HG02759 (cell line): ENCODE data around the gene PRMT6.
"Not testable (repeated sequence)": the region's sequence is repeated elsewhere in the genome, so short reads cannot be mapped to it uniquely, and the experiment has no call there.

Experiments
- ATAC-seq: cut with Tn5 transposase; IDR thresholded peaks from one replicate; pipeline ENCODE4 v1.9.1; 2021; ENCODE audit warnings: mild to moderate bottlenecking, moderate library complexity; ENCODE audit not compliant: unreplicated experiment

PRMT6 gene

GRCh38 chr1:107056426-107057196 lies at the start of gene PRMT6:
Gene PRMT6, plus strand, starts transcription at chr1:107056674. Its CDS starts 42 bp downstream, at chr1:107056716.
- ATAC-seq = peak; percentile 92

DNA sequence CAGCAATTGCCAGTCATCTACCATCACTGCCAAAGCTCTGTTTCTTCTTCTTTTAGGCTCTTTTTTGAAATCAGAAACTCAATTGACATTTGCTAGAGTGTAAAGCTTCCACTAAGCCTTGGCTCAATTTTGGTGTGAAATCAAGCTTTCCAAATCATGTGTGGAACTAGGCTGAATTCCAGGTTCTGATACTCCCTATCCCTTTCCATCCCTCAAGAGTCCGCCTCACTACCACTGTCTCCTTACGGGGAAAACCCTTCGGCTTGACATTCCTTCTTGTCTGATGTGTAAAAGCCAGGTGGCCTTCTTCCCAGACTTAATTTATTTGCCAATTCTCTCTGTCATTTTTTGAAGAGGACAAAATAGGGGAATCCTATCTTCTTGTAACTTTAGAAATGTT lies 47.2 kb upstream of the PRMT6 start:
- ATAC-seq = no peak

GRCh38 chr1:107010582-107010981 lies 45.9 kb upstream of the PRMT6 start:
- ATAC-seq = peak; percentile 64

GRCh38 chr1:107016376-107016978 lies 40.0 kb upstream of the PRMT6 start:
- peak; percentile 81 for ATAC-seq

GRCh38 chr1:107018445-107018844 lies 38.0 kb upstream of the PRMT6 start:
- ATAC-seq = no peak

- ATAC-seq = no peak
Observed at GRCh38 chr1:107019166-107019565, 37.3 kb upstream of the PRMT6 start.

GRCh38 chr1:107038874-107039273 lies 17.6 kb upstream of the PRMT6 start:
- ATAC-seq = not testable (repeated sequence)

GRCh38 chr1:107044310-107045220 lies 11.9 kb upstream of the PRMT6 start:
- not testable (repeated sequence) for ATAC-seq

DNA sequence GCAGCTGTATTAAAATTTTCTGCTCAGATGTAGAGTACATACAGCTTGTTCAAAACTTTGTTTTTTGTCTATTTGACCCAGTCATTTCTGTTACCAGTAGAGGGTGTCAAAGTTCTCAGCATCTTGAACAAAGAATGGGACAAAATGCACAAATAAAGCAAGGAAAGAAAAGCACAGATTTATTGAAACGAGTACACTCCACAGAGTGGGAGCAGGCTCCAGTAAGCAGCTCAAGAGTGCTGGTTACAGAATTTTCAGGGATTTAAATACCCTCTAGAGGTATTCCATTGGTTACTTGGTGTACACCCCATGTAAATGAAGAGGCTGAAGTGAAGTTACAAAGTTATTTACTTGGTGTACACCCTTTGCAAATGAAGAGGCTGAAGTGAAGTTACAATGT lies 8.9 kb upstream of the PRMT6 start:
- ATAC-seq = no peak

DNA sequence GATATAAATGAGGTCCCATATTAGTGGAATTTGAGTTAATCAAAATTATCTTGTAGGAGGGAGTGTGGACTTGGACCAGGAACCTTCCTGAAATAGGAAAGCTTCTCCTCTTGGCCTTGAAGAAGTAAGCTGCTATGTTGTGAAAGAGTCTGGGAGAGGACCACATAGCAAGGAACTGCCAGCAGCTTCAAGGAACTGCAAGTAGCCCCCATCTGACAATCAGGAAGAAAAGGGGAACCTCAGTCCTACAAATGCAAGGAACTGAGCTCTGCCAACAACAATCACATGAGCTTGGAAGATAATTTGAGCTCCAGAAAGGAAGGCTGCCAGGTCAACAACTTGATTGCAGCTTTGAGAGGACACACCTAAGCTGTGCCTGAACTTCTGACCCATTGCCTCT lies 8.2 kb upstream of the PRMT6 start:
- no peak for ATAC-seq

- ATAC-seq = no peak
Observed at GRCh38 chr1:107051266-107051665, 5.2 kb upstream of the PRMT6 start.

DNA sequence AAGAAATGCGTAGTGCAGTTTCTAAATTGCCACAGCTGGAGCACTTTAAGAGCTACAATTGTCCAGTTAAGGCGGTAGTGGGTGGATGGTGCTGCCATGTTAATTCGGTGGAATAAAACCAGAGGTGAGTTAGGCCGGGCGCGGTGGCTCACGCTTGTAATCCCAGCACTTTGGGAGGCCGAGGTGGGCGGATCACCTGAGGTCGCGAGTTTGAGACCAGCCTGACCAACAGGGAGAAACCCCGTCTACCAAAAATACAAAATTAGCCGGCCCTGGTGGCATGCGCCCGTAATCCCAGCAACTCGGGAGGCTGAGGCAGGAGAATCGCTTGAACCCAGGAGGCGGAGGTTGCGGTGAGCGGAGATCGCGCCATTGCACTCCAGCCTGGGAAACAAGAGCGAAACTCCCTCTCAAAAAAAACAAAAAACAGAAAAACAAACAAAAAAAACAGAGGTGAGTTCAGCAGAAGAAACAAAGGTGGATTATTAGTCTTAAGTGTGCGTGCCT lies 502 bp upstream of the PRMT6 start:
- ATAC-seq = not testable (repeated sequence)

GRCh38 chr1:107057197-107058133 lies 991 bp downstream of the PRMT6 start:
- peak; percentile 72 for ATAC-seq

DNA sequence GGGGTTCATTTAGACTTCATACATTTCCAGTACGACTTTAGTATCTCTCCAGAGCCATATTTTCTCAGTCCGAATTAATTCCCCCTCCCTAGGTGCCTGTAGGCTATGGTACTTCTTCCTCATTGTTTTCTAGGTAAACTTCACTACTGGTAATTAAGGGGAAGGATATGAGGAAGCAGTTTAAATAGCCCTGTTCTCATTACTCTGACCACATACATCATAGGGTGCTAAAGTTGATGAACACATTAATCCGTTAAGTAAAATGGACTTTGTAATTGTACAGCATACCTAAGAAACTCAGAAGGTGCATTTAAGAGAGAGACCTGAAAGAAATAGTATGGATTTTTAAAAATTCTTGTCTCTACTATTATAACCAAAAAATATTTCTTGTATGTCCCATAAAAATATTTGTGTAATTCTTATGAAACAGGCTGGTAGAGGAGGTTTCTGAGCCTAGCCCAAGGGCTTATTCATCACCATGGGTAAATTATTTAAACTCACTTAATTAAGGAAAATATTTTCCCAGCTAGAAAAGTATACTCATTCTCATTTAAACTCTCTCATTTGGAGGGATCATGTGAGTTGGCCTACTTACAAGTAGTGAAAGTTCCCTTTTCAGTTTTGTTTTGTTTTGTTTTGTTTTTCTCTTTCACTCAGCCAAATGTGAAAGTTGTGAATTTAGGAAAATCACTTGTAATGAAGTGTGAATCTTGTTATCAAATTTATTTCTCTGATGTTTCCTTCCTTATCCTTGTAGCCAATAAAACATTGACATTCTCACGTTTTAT lies 2.0 kb downstream of the PRMT6 start:
- ATAC-seq = no peak

DNA sequence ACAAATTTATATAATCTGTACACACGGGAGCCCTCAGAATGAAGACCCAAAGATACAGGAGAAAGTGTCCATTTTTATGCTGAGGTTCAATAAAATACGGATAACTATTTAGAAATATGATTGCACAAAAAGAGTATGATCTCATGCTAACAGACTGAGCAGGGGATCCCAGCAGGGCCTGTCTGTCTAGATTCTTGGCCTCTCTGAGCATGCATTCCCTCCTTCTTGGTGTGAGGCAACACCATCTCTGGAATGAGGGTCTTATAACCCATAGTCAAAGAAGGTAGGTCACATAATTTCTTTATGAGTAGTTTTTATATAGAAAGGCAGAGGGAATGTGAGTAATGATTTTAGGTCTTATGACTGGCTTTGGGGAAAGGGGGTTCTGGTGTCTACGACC lies 5.4 kb downstream of the PRMT6 start:
- ATAC-seq = no peak

GRCh38 chr1:107073493-107073892 lies 17.0 kb downstream of the PRMT6 start:
- no peak for ATAC-seq

DNA sequence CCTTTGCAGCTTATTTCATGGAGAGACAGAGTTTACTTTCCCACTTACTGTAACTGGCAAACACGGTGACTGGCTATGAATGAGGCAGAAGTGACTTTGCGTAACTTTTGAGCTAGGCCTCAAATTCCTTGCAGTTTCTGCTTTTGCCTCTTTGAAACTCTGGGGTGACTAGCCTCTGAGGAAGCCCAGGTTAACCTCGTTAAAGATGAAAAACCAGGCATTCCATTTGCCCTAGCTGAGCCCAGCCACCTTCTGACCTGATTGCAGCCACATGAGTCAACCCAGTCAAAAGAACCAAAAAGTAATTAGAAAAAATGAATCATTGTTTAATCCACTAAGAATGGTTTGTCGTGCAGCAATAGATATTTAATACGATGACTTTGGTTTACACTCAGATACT lies 20.4 kb downstream of the PRMT6 start:
- no peak for ATAC-seq

GRCh38 chr1:107079249-107079648 lies 22.8 kb downstream of the PRMT6 start:
- no peak for ATAC-seq

DNA sequence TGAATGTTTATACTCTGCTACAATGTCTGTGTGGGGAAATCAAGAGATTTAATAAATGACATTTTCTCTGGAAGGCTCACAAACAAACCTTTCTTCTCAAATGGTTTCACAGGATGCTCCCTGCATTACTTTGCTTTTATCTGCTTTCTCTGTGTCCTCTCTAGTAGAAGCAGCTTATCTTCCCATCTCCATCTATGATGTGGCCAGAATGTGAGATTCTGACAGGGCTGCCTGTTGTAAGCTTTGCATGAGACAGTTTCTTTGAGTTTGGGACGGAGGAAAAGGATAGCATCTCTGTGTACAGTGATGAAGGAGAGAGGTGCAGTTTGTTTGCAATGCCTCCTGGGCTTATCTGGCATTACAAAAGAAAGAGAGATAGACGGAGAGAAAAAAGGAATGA lies 24.6 kb downstream of the PRMT6 start:
- no peak for ATAC-seq
